Activated CD4-positive, alpha-beta T cell treated with anti-CD3 and anti-CD28 coated beads for 1 hour (primary cell): ENCODE measurements around the gene PIK3R1.

Experiments
- DNase-seq: peaks from one replicate; pipeline ENCODE4 v3.0.0-alpha.2; 2020

Gene PIK3R1

GRCh38 chr5:68215208-68215897, at the start of gene PIK3R1:
TSS of gene PIK3R1 (plus strand) at chr5:68215756. CDS start at chr5:68226676, 10,920 bp downstream.
- peak; percentile 85 for DNase-seq

DNA sequence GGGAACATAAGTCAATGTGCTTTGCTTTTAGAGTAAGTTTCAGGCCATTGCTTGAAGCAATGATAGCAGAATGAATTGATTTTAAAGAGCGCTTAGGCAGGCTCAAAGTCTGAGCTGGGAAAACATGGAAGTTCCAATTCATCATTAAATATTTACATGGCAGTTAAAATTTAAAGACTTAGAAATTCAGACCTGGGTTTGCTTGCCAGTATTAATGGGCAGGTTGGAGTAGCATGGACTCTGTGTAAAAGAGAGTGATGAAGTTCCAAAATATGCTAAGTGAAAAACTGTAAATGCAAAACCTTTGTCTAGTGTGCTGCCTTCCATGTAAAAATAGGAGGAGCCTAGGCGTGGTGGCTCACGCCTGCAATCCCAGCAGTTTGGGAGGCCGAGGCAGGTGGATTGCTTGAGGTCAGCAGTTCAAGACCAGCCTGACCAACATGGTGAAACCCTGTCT, 48.3 kb upstream of the PIK3R1 start:
- DNase-seq = no peak

DNA sequence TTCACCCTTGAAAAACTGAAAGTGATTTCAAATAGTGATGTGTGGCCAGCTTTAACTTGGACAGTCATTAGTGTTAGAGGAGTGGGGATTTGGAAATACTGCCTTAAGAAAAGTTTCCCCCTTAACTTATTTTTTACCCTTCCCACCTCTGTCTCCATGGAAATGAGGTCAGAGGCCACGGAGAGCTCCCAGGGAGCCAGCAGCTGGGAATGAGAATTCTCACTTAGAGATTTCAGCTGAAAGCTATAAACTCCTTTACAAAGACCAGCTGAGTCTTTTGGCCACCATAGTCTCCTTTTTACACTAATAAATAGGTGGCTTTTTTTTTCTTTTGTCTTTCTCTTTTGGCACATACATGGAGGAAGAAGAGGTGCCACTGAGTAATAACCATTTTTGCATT, 45.7 kb upstream of the PIK3R1 start:
- DNase-seq = no peak

DNA sequence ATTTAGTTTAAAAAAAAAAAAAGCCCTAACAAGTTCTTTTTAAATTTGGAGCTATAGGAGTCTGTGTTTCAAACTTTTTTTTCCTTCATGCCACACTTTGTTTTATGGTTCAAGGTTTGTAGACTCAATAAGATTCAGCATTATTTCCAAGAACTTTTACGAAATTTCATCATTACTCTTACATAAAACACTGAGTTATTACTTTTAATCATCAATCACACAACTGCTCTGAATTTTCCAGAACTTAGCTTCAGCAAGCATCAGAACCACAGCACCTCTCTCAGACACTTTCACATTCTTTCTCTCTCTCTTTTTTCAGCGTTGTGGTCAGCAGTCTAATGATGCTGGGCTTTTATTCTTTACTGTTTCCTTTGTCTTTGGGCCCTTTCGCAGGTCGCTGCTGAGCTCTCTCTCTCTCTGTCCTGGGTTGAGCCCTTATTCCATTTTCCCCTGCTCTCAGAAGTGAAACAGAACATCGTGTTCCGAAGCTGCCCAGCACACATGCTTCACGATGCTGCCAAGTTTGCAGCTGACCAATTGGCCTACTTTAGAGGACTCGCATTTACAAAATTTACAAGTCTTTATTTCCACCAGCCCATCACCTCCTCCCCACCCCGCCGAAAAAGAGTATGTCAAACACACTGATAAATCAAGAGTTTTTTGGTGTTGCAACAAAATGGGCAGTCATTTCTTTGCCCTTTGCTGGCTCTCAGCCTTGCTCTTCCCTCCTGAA, 44.6 kb upstream of the PIK3R1 start:
- DNase-seq = no peak

GRCh38 chr5:68172314-68172713, 43.2 kb upstream of the PIK3R1 start:
- no peak for DNase-seq

DNA sequence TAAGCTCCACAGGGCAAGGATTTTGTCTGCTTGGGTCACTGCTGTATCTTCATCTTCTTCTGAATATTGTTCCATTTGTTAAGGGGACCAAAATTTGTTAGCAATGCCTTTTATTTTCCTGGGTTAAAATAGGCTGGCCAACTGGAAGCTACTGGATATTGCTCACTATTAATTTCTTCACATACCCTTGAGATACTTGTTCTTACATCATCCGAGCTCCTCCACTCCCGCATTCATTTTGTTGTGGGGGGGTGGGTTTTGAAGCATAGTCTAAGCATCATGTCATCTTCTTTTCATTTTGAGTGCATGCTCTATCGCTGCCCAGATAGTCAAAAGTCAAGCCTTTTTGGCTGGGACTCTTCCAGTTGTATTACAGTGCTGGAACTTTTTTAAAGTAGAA, 42.5 kb upstream of the PIK3R1 start:
- no peak for DNase-seq

GRCh38 chr5:68176253-68176652, 39.3 kb upstream of the PIK3R1 start:
- DNase-seq = no peak

DNA sequence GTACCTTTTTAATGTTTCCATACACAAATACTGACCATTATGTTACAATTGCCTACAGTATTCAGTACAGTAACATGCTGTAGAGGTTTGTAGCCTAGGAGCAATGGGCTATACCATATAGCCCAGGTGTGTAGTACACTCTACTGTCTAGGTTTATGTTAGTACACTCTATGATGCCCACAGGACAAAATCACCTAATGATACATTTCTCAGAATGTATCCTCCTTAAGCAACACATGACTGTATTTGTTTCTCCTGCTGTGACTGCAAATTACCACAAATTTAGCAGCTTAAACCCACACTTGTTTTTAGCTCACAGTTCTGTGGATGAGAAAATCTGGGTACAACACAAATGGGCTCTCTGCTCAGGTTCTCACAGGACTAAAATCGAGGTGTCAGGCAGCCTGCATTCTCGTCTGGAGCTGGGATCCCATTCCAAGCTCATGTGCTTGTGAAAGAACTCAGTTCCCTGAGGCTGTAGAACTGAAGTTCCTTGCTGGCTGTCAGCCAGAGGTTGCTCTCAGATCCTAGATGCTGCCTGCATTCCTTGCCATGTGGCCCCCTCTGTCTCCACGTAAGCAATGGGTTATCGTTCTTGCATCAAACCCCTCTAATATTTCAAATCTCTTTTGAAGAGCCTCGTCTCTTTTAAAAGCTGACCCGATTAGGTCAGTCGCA, 38.6 kb upstream of the PIK3R1 start:
- no peak for DNase-seq

DNA sequence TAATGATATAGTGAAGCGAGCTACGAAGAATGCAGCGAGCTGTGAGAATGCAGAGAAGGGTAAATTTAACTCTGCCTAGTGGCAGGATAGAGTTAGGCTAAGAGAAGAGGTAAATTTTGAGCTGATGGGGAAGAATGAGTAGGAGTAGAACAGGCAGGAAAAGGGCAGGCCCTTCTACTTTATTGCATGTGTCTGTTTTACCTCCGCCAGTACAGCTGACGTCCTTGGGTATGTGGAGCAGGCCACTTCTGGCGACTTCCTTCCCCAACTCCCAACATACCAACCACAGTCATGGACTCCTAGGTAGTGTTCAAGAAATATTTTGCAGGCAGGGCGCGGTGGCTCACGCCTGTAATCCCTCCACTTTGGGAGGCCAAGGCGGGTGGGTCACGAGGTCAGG, 37.9 kb upstream of the PIK3R1 start:
- no peak for DNase-seq

GRCh38 chr5:68178579-68178978, 37.0 kb upstream of the PIK3R1 start:
- DNase-seq = no peak

DNA sequence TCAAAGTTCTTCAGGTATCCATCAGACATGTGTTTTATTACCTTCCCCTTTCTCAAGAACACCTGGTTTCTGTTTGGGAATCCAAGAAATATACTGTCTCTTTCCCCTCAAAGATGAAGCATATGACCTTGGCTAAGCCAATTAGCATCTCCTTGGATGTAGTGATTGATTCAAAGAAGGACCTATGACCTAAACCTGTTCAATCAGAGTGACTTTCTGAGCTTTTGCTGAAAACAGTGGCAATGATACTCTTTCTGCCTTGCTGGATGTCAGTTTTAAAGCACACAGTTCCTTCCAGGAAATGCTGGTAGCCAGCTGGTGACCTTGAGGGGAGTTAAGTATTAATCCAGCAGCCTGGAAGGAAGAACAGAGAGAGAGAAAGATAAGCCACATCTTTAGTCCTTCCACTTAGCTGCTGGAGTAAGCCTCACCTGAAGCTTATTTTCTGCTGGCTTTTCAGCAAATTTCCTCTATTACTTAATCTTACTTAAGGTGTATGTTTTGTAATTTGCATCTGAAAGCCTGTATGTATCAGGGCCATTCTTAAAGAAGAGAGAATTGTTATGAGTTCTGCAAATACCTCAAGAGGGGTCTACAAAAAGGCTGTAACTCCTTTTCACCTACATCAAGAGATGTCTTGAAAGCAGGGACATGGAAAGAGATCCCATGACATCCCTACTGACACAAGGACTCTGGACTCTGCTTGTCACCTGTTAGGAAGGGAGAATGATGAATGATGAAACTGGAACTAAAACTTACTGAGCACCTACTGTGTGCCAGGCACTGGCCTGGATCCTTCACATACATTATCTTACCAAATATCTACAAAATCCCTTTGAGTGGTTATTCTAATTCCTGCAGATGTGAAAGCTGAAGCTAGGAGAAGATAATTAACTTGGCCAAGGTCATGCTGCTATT, 35.2 kb upstream of the PIK3R1 start:
- DNase-seq = no peak

- DNase-seq = no peak
Measured at GRCh38 chr5:68181039-68181599, 34.4 kb upstream of the PIK3R1 start.

- DNase-seq = no peak
Measured at GRCh38 chr5:68182094-68182493, 33.5 kb upstream of the PIK3R1 start.

DNA sequence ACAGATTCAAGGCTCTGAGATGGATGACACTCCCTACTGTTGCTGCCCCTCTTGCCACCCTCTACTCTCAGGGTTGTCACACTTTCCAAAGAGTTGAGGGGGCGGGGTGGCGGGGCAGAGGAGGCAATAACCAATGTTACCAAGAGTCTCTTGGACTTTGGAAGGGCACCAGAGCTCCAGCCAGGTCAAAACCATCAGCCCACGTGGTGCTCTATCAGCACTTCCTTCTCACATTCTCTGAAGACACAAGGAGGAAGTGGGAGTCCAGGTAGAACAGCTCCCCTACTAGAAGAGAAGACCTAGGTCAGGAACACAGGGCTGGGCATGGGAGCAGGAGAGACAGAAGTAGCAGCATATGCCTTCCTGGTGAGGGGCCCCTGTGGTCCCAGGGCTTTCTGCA, 33.0 kb upstream of the PIK3R1 start:
- no peak for DNase-seq

DNA sequence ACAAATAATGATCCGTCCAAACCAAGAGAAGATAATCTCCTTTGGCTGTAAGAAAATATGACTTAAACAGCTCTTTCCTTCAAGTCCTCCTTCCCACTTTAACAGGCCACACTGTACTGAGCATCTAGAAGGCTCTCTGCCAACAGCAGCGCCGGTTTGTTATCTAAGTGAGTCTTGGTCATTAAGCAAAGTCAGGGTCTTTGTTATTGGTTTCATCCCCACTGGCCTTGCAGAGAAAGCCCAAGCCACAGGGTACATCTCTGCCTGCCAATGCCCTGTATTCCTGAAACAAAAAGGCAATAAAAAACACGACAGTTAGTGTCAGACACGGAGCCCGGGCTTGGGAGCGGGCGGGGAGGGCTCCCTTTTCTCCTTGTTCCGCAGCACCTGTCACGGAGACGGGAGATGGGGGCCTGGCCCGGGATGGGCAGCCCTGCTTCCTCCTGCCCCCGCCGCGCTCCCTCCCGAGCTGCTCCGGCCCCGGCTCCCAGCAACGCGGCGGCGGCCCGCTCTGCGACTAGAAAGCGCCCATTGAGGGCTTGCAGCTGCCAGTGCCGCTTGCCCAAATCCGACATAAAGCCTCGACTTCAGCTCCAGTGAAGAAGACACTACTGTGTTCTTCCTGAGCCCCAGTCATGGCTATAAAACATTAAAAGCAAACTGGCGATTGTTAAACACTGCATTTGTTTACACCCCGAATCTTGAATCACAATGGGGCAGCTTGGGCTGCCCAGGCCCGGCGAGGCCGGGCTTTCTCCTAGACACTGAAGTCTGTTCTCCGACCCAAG, 28.1 kb upstream of the PIK3R1 start:
- DNase-seq = no peak

DNA sequence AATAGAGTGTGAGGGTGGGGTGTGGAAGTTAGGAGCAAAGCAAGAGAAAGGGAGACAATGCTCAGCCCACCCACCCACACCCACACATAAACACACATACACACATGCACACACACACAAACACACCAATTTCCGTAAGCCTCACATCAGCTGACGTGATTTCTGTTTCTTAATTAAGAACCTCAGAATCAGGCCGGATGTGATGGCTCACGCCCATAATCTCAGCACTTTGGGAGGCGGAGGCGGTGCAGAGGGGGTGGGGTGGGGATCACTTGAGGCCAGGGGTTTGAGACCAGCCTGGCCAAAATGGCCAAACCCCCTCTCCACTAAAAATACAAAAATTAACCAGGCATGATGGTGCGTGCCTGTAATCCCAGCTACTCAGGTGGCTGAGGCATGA, 26.4 kb upstream of the PIK3R1 start:
- DNase-seq = no peak

GRCh38 chr5:68189613-68190012, 25.9 kb upstream of the PIK3R1 start:
- no peak for DNase-seq

DNA sequence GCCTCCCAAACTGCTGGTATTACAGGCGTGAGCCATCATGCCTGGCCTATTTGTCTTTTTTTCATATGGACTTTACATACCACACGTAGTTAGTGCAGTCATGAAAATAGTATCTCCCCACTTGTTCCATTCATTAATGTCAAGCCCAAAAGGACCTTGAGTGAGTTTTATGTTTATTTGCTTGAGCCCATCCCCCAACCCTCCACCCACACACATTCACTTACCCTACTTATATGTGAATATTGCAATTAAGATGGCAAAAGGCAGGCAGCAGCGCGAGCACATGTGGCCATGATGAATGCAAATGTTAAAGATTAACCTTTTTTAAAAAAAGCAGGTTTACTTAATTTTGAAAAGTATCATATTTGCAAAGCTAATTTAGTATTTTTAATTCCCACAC, 24.9 kb upstream of the PIK3R1 start:
- DNase-seq = no peak

DNA sequence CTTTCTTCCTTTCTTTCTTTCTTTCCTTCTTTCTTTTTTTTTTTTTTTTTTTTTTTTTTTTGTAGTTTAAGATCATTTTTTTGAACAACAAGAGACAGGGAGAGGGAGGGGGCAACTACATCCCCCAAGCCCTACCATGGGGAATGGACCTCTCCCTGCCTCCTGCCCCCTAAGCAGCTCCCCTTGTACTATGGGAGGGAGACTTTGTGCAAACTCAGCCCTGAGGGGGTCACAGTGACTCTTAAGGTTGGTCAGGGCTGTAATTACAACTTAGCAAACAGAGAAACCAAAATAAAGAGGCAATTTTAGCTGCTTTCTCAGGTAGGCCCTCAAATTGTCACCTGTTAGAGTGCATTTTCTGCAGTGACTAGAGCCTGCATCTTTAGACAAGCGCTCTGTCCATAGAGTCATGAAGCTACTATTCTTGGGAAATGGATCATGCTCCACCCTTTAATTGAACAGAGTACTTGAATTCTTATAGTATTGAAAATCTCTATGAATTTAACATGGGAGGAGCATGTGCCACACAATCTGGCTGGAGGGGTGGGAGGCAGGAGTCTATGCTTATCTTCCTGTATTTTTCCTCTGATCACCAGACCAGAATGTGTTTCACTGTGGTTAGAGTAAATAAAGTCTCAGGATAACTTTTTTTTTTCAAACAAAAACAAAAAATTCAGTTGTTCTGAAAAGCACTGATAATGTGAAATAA, 24.3 kb upstream of the PIK3R1 start:
- no peak for DNase-seq

GRCh38 chr5:68192679-68193060, 22.9 kb upstream of the PIK3R1 start:
- no peak for DNase-seq

GRCh38 chr5:68193481-68194036, 22.0 kb upstream of the PIK3R1 start:
- DNase-seq = no peak
